HG02870 (cell line): ENCODE data around the gene OR2H2.

Experiments used
- ATAC-seq: cut with Tn5 transposase; IDR thresholded peaks from one replicate; pipeline ENCODE4 v1.9.1; 2021; ENCODE audit warnings: mild to moderate bottlenecking, moderate library complexity; ENCODE audit not compliant: unreplicated experiment

Gene OR2H2

DNA sequence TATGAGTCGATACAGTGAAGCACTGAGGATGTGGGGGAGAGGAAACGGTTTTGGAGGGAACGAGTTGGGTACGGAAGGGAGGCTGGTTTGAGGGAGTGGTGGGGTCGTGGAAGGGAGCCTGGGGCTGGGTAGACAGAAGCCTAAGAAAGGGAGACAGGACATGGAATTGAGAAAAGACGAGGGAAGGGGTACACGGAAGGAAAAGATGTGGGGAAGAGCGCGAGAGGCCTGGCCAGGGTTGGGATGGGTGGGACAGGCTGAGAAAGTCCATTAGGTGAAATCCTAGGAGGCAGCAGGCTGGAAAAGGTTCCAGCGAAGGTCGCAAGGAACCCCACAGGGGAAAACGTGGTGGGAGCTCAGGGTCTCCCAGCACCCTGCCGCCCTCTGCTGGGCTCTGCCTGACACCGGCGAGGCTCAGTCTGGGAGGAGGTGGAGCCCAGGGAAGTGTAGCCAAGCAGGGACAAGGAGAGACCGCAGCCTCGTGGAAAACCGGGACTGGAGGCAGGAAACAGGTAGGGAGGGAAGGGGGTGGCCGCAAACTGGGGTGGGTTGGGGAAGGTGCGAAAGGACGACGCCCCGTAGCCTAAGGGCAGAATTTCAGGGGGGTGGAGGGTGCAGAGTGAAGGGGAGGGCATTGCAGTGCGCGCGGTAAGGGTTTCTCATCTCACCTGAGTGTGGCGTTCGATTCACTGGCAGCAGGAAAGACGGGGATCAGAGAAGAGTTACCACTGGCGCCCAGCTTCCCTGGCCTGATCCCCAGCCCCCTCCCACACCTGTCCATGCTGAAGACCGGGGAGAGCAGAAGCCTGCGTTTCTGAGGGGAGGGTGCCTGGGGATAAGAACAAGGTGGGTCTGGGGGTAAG lies 43.7 kb downstream of the OR2H2 start:
- peak; percentile 42 for ATAC-seq

DNA sequence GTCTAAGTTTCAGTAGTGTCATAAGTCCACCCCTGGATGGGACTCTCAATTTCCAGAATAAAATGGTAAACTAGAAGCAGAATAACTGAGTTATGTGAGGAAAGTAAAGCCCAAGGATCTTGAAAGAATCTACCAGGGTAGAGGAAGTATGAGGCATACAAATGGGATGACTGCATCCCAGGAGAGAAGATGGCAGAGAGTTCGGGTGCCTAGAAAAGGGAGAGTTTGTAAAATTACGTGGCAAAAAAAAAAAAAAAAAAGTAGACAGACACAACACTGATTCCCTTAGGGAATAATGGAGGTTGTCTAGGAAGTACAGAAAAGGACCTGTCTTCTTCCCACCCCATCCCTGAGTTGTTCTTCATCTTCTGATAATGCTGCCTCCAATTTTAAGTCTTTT lies 44.6 kb downstream of the OR2H2 start:
- no peak for ATAC-seq

DNA sequence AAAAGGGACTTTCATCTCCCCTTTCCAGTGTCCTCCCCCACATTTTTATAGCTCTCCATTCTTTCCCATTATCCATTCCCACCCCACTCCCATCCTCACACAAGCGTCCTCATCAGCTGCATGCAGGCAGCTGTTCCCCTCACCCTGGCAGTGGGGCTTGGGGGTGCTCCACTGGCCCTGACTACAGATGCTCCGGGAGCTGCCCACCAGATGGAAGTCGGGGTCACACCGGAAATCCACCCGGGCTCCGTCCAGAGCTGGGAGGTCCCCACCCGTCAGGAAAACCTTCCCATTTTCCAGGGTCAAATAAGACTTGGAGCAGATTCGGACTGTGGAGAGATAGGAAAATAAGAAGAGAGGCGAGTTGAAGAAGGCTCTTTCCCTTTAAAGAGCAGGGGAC lies 45.4 kb downstream of the OR2H2 start:
- no peak for ATAC-seq

DNA sequence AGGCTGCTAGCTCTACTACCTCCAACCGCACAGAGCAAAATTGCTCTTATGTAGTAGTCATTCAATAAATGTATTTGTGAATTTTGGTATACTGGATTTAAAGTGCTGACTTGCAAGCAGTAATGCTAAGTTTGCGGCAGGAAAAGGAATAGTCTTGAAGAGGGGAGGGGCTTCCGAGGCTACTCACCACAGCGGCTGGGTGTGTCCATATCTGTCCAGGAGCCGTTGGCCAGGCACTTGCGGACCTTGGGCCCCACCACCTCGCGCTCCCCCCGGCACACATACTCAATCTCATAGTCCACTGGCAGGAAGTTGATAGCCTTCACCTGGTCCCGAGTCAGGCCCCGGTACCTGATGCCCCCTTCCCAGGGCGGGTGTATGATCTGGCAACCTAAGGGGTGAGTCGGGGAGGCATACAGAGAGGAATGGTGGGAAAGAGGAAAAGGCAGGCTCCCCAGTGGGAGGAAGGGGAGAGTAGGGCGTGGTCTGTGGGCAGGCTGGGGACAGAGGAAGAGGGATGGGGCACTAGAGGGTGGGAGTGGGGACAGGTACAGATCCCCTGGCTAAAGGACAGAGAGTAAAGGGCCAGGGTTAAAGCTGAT lies 46.4 kb downstream of the OR2H2 start:
- no peak for ATAC-seq

DNA sequence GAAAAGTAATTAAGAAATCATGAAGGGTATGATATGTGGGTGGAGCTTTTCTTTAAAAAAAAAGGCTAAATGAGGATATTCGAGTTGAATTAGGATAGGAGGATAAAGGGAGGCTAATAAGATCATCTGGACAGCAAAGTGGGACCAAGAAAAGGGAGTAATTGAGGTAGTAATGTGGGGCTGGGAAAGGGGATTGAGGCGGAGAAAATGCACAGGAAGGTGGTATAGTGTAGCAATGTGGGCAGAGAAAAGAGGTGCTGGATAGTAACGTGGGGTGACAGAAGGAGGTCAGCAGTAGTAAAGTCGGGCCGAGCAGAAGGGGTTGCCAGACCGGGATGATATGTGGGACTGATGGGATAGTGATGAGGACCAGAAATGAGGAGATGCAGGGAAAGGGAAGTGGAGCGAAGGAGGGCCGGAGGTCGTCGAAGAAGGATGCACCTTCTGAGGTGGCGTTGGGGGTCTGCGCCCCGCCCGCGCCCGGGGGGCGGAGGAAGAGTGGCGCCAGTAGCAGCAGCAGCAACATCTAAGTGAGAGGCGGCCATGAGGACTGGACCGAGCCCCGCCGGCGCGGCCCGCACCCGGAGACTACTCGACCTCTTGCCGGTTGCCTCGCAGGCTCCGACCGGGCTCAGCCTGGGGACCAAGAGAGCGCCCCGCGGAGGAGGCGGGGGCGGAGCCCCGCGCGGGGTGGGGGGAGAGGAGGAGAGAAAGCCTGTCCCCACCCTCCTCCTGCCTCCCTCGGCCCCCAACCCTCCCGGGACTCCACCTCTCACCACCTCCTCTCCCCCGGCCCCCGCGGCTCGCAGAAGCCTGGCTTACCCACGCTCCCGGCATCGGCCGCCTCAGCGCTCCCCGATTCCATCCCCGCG lies 47.2 kb downstream of the OR2H2 start:
- peak; percentile 22 for ATAC-seq

DNA sequence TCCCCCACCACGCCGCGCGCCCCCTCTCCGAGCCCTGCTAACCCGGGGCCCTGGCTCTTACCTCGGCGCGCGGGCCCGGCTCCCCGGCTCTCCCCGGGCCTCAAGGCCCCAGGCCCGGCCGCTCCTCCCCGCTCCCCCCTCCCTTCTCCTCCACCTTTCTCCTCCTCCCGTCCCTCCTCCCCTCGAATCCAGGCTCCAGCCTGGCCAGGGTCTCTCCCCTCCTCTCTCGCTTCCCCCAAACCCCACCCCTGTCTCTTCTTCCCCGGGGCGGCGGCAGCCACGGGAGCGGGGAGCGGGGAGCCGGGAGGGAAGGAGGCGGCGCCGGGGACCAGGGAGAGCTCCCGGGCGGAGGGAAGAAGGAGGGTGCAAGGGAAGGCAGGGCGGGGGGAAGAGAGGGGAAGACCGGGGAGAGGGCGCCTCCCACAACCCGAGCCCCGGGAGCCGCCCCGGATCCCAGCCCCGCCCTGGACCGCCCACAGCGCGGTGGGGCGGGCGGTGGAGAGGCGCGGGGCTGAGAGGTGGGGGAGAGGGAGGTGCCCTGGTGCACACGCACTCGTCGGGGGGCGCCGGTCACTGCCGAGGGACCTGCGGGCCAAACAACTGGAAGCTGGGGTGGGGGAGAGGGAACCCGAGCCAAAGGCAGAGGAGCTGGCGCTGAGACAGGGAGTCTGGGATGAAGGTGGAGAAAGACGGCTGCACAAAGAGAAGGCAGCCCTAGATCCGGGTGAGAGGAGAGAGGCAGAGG lies 48.0 kb downstream of the OR2H2 start, which contains the start of gene GABBR1:
TSS of gene GABBR1 (minus strand) at position 395 of the 745 bp plus-strand sequence. CDS start 798 bp downstream, outside the sequence.
- peak; percentile 62 for ATAC-seq

DNA sequence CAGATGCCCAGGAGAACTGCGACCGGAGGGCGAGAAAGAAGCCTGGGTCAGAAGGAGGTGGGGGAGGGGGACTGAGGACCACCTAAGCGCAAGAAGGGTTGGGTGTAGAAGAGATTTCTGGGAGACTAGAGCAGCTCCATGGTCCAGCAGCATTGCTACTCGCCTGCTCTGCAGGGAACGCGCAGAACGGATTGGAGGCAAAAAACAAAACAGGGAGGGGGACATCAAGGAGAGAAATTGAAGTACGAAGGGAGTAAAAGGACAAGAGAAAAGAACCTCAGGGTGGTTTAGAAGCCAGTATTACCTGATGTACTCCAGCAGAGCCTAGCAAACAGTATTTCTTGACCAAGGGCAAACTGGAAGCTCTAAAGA lies 48.6 kb downstream of the OR2H2 start:
- no peak for ATAC-seq

DNA sequence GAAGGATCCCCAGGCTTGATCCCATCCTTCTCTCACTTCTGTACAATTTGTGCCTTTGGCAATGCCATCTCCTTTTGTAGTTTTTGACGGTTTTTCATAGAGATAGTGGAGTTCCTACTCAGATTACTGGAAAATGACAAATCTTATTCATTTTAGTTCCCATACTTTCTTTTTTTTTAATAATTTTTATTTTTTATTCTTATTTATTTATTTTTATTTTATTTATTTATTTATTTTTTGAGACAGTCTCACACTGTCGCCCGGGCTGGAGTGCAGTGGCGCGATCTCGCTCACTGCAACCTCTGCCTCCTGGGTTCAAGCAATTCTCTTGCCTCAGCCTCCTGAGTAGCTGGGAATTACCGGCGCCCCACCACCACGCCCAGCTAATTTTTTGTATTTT lies 52.3 kb downstream of the OR2H2 start:
- ATAC-seq = no peak
